Activated T-helper 17 cell treated with anti-CD3 and anti-CD28 coated beads, Interleukin-2, amount 50 U/mL, for 72 hours (primary cell): Measurements from ENCODE around the gene CRK. TPM values are rescaled to one million over a fixed set of nuclear protein-coding genes. Genes with fewer than 3 reads are reported as not detected.
A peak's percentile ranks its signal among the peaks of the same experiment; 100 is the strongest.

Source experiments
- ATAC-seq: fragments of 150-1000 bp; cut with Tn5 transposase; replicated peaks from 2 replicates; pipeline ENCODE4 v1.10.0; 2021; ENCODE audit warnings: mild to moderate bottlenecking, moderate library complexity
- H3K27ac Mint-ChIP-seq: one replicate; pipeline ENCODE4 v1.8.0; 2022; ENCODE audit warnings: mixed read lengths
- H3K27me3 Mint-ChIP-seq: one replicate; pipeline ENCODE4 v1.8.0; 2022; ENCODE audit warnings: mixed read lengths
- H3K36me3 Mint-ChIP-seq: one replicate; pipeline ENCODE4 v1.8.0; 2022; ENCODE audit warnings: low read depth, mild to moderate bottlenecking, mixed read lengths
- H3K4me1 Mint-ChIP-seq: one replicate; pipeline ENCODE4 v1.8.0; 2022; ENCODE audit warnings: mixed read lengths
- H3K4me3 Mint-ChIP-seq: one replicate; pipeline ENCODE4 v1.8.0; 2022; ENCODE audit warnings: mild to moderate bottlenecking, mixed read lengths
- H3K9me3 Mint-ChIP-seq: one replicate; pipeline ENCODE4 v1.8.0; 2022; ENCODE audit warnings: mixed read lengths
- total RNA-seq, 2 donors: library from RNA; stranded (reverse); gene quantifications; one replicate each; pipeline ENCODE4 v1.2.3, GENCODE V29; 2022

Gene CRK
- total RNA-seq, 2 donors from 2014 or later: 15.5 to 21.6 TPM

- Mint-ChIP-seq H3K4me1 (peaks cover 7% of the 10 kb centered on the region), H3K4me3 (no peak overlapping the region), H3K27me3 (no peaks in the 10 kb centered on the region), H3K9me3 (no peaks in the 10 kb centered on the region), H3K36me3 (peaks cover 70% of the 10 kb centered on the region), H3K27ac (no peak overlapping the region)
- no peak for ATAC-seq
Observed at GRCh38 chr17:1478418-1478817, 22.4 kb upstream of the CRK start.

- Mint-ChIP-seq H3K4me3 (no peak overlapping the region), H3K4me1 (peaks cover 8% of the 10 kb centered on the region), H3K9me3 (no peaks in the 10 kb centered on the region), H3K27ac (no peak overlapping the region), H3K36me3 (peaks cover 64% of the 10 kb centered on the region), H3K27me3 (no peaks in the 10 kb centered on the region)
- no peak for ATAC-seq
Observed at GRCh38 chr17:1475321-1475854, 19.4 kb upstream of the CRK start.

GRCh38 chr17:1474402-1475189 lies 18.6 kb upstream of the CRK start:
- Mint-ChIP-seq H3K4me3 (no peak overlapping the region), H3K4me1 (peaks cover 8% of the 10 kb centered on the region), H3K36me3 (peaks cover 64% of the 10 kb centered on the region), H3K27ac (peak overlapping the region; percentile 12), H3K27me3 (no peaks in the 10 kb centered on the region), H3K9me3 (no peaks in the 10 kb centered on the region)
- no peak for ATAC-seq

DNA sequence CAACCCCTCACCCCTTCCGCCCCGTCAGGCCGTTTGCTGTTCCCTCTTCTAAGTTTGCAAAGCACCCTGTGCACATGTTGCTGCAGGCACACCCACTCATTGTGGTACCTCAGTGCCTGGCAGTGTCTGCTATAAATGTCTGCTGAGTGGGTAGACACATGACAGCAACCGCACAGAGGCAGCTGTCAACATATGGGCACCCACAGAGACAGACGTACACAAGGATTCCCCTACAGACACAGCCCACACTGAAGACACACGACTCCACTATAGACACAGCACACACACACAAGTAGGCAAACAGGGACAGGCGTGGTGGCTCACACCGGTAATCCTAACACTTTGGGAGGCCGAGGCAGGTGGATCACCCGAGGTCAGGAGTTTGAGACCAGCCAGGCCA lies 17.8 kb upstream of the CRK start:
- H3K36me3 Mint-ChIP-seq: peaks cover 64% of the 10 kb centered on the region
- peak overlapping the region; percentile 12 for H3K27ac Mint-ChIP-seq
- peaks cover 8% of the 10 kb centered on the region for H3K4me1 Mint-ChIP-seq
- peak; percentile 79 for ATAC-seq
- no peaks in the 10 kb centered on the region for H3K27me3 Mint-ChIP-seq
- H3K9me3 Mint-ChIP-seq: no peaks in the 10 kb centered on the region
- no peak overlapping the region for H3K4me3 Mint-ChIP-seq

DNA sequence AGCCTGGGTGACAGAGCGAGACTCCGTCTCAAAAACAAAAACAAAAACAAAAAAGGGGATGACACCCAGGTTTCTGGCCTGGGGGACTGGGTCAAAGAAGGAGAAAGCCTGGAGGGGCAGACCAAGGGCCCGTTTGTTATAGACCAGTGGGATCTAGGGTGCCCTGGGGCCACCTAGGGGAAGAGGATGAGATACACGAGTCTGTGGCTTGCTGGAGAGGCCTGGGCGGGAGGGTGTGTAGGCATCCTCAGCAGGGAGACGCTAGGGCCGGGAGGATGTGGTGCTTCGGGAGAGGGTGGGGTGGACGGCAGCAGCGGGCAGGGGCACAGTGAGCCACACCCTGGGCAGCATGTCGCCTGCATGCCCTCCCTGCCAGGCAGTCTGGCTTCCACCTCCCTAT lies 17.1 kb upstream of the CRK start:
- no peaks in the 10 kb centered on the region for H3K27me3 Mint-ChIP-seq
- H3K4me3 Mint-ChIP-seq: no peak overlapping the region
- no peak overlapping the region for H3K27ac Mint-ChIP-seq
- H3K9me3 Mint-ChIP-seq: no peaks in the 10 kb centered on the region
- peak; percentile 39 for ATAC-seq
- H3K4me1 Mint-ChIP-seq: peaks cover 8% of the 10 kb centered on the region
- H3K36me3 Mint-ChIP-seq: peaks cover 64% of the 10 kb centered on the region

DNA sequence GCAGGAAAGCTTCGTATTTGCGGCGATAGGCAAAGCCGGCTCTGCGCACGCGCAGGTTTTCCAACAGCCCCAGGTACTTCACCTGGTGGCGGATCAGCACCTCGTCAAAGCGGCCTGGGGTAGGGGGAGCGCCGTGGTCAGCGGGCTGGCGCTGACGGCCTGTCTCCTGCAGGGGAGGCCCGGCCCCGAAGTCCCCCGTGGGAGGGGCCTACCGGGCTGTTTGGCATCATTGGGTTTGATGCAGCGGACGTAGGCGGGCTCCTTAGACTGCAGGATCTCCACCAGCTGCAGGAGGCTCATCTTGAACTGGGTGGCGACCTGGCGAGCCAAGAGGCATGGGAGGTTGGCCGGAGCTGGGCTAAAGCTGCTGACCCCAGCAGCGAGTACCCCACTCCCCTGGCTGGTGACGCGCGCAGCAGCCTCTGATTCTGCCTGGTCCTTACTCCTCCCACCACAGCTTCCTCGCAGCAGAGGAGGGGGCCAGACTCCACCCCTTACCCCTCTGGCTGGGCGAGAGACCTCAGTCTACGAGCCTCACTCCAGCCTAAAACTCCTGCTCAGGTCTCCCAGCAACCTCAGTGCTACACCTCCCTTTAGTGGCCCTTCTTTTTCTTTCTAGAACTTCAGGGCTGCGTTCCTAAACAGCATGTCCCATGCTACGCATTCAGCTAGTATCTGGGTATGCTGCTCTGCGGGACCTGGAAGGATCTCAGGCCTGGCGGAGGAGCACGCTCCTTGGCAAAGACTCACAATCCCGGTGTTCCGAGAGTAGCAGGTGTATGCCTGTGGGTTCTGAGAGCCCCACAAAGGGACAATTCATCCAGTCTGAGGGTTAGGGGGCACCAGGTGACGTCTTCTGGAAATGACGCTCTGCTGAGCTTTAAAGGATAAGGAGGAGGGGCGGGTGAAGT lies 16.1 kb upstream of the CRK start:
- Mint-ChIP-seq H3K36me3 (peaks cover 61% of the 10 kb centered on the region), H3K27me3 (no peaks in the 10 kb centered on the region), H3K27ac (no peak overlapping the region), H3K4me1 (peaks cover 8% of the 10 kb centered on the region), H3K9me3 (no peaks in the 10 kb centered on the region), H3K4me3 (no peak overlapping the region)
- no peak for ATAC-seq

GRCh38 chr17:1471490-1471889 lies 15.5 kb upstream of the CRK start:
- no peak for ATAC-seq
- Mint-ChIP-seq H3K27ac (no peak overlapping the region), H3K9me3 (no peaks in the 10 kb centered on the region), H3K36me3 (peaks cover 61% of the 10 kb centered on the region), H3K4me3 (no peak overlapping the region), H3K4me1 (peaks cover 8% of the 10 kb centered on the region), H3K27me3 (no peaks in the 10 kb centered on the region)

GRCh38 chr17:1470755-1471462 lies 14.9 kb upstream of the CRK start:
- Mint-ChIP-seq H3K4me3 (no peak overlapping the region), H3K36me3 (peaks cover 60% of the 10 kb centered on the region), H3K4me1 (peaks cover 8% of the 10 kb centered on the region), H3K9me3 (no peaks in the 10 kb centered on the region), H3K27me3 (no peaks in the 10 kb centered on the region), H3K27ac (no peak overlapping the region)
- ATAC-seq: no peak

GRCh38 chr17:1470071-1470754 lies 14.2 kb upstream of the CRK start:
- Mint-ChIP-seq H3K27ac (no peak overlapping the region), H3K27me3 (no peaks in the 10 kb centered on the region), H3K36me3 (peaks cover 53% of the 10 kb centered on the region), H3K9me3 (no peaks in the 10 kb centered on the region), H3K4me3 (no peak overlapping the region), H3K4me1 (peaks cover 8% of the 10 kb centered on the region)
- no peak for ATAC-seq

DNA sequence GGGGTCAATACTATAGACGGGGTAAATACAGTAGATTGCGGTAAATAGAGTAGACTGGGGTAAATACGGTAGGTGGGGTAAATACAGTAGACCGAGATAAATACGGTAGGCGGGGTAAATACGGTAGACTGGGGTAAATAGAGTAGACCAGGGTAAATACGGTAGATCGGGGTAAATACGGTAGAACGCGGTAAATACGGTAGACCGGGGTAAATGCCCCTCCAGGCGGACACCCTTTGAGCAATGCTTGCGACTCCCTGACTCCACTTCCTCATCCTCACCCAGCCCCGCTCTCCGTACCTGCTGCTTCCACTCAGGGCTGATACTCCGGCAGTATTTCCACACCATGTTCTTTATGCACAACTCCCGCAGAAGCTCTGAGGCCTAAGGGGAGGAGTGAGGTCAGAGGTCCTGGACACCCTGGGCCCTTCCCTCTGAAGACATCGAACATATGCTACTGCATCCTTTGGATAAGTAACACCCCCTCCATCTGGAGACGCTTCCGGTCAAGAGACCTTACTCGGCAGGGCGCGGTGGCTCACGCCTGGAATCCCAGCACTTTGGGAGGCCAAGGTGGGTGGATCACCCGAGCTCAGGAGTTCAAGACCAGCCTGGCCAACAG lies 13.3 kb upstream of the CRK start:
- Mint-ChIP-seq H3K36me3 (peaks cover 53% of the 10 kb centered on the region), H3K27me3 (no peaks in the 10 kb centered on the region), H3K9me3 (no peaks in the 10 kb centered on the region), H3K4me1 (peaks cover 8% of the 10 kb centered on the region), H3K27ac (no peak overlapping the region), H3K4me3 (no peak overlapping the region)
- no peak for ATAC-seq

DNA sequence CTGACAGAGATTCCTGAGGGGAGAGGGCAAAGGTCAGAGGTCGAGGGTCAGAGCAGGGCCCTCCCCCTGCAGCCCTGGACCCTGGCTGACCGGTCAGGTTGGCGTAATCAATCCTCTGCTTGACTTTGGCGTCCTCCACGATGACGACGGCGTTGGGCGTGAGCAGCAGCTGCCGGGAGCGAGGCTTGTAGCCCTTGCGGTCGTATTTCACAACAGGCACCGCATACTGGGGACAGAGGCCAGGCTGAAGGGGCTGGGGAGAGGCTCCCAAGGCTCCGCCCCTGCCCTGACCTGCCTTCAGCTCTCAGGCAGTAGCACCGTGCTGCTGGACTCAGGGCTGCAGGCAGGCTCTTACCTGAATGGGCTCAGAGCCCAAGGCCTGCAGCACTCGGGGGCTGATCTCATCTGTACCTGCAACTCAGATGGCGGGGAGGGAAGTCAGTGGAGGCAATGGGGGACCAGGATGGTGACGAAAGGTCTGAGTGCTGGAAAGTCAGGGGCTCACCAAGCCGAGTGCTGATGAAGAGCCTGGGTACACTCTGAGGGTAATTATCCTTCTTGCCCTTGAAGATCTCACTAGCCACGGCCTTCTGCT lies 12.0 kb upstream of the CRK start:
- H3K36me3 Mint-ChIP-seq: peaks cover 55% of the 10 kb centered on the region
- H3K4me3 Mint-ChIP-seq: no peak overlapping the region
- no peak for ATAC-seq
- H3K27ac Mint-ChIP-seq: no peak overlapping the region
- no peaks in the 10 kb centered on the region for H3K9me3 Mint-ChIP-seq
- H3K27me3 Mint-ChIP-seq: no peaks in the 10 kb centered on the region
- H3K4me1 Mint-ChIP-seq: peaks cover 6% of the 10 kb centered on the region

DNA sequence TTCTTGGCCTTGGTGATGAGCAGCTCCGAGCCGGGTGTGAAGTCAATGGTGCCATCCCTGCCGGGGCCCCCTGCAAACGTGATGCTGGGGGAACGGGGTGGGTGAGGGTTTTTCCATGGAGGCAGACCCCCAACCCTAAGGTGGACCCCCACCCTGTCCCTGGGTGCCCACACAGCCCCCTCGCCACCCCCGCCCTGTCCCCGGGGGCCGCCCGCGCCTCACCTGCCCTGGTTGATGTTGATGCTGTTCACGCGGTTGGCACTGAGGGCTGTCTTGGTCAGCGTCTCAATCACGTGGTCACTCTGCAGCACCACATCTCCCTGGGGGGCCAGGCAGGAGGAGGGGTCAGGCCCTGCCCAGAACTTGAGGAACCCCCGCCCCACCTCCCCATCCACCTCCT lies 11.2 kb upstream of the CRK start:
- H3K27ac Mint-ChIP-seq: no peak overlapping the region
- H3K27me3 Mint-ChIP-seq: no peaks in the 10 kb centered on the region
- H3K36me3 Mint-ChIP-seq: peaks cover 50% of the 10 kb centered on the region
- H3K4me1 Mint-ChIP-seq: peaks cover 12% of the 10 kb centered on the region
- ATAC-seq: no peak
- no peak overlapping the region for H3K4me3 Mint-ChIP-seq
- H3K9me3 Mint-ChIP-seq: no peaks in the 10 kb centered on the region

- H3K27me3 Mint-ChIP-seq: no peaks in the 10 kb centered on the region
- H3K4me3 Mint-ChIP-seq: no peak overlapping the region
- H3K36me3 Mint-ChIP-seq: peaks cover 32% of the 10 kb centered on the region
Observed at GRCh38 chr17:1464186-1464585, 8.2 kb upstream of the CRK start.

More at GRCh38 chr17:1464186-1464585, 8.2 kb upstream of the CRK start:
- Mint-ChIP-seq H3K27ac (no peak overlapping the region), H3K4me1 (peaks cover 15% of the 10 kb centered on the region), H3K9me3 (no peaks in the 10 kb centered on the region)
- ATAC-seq: no peak
